ENCODE measurements around the gene HPF1.

- TF ChIP-seq GATA2 (IDR thresholded peaks at IDR 0.05; ENCODE audit: low read depth, low read length) (no peak), GATA3 (IDR thresholded peaks at IDR 0.05; ENCODE audit: low read depth, low read length) (no peak)
Measured at GRCh38 chr4:169756971-169757574, 671 bp downstream of the HPF1 start.

All from SH-SY5Y (cell line).